Measurements from ENCODE around the gene OAS2.

The OAS2 gene

GRCh38 chr12:112992541-112993398, 14.5 kb downstream of the OAS2 start:
- DNase-seq (ENCODE audit: low read depth): no peak
- peak; percentile 95 for TF ChIP-seq CTCF (conservative IDR thresholded peaks at IDR 0.05; ENCODE audit: low read depth, low read length)
- no peak overlapping the region for H3K4me3 ChIP-seq (ENCODE audit: low read length)

GRCh38 chr12:112995008-112995407, 16.7 kb downstream of the OAS2 start:
- no peak for DNase-seq (ENCODE audit: low read depth)
- no peak for TF ChIP-seq CTCF (conservative IDR thresholded peaks at IDR 0.05; ENCODE audit: low read depth, low read length)
- H3K4me3 ChIP-seq (ENCODE audit: low read length): no peak overlapping the region

- no peak for DNase-seq (ENCODE audit: low read depth)
- no peak overlapping the region for H3K4me3 ChIP-seq (ENCODE audit: low read length)
- no peak for TF ChIP-seq CTCF (conservative IDR thresholded peaks at IDR 0.05; ENCODE audit: low read depth, low read length)
These were observed 18.2 kb downstream of the OAS2 start for GRCh38 chr12:112996501-112996900.

- TF ChIP-seq CTCF (conservative IDR thresholded peaks at IDR 0.05; ENCODE audit: low read depth, low read length): no peak
- H3K4me3 ChIP-seq (ENCODE audit: low read length): no peak overlapping the region
- no peak for DNase-seq (ENCODE audit: low read depth)
These were observed 19.2 kb downstream of the OAS2 start for GRCh38 chr12:112997506-112997905.

- DNase-seq (ENCODE audit: low read depth): no peak
- TF ChIP-seq CTCF (conservative IDR thresholded peaks at IDR 0.05; ENCODE audit: low read depth, low read length): no peak
- H3K4me3 ChIP-seq (ENCODE audit: low read length): no peak overlapping the region
These were observed 20.9 kb downstream of the OAS2 start for GRCh38 chr12:112998987-112999767.

- DNase-seq (ENCODE audit: low read depth): no peak
- H3K4me3 ChIP-seq (ENCODE audit: low read length): no peak overlapping the region
- no peak for TF ChIP-seq CTCF (conservative IDR thresholded peaks at IDR 0.05; ENCODE audit: low read depth, low read length)
These were observed 22.1 kb downstream of the OAS2 start for GRCh38 chr12:113000433-113000832.
